ENCODE measurements around the gene CCNI. TPM values are rescaled to one million over a fixed set of nuclear protein-coding genes. Genes with fewer than 3 reads are reported as not detected.
A peak's percentile ranks its signal among the peaks of the same experiment; 100 is the strongest.

CCNI gene
- total RNA-seq, 6 experiments from 2014 or later: 54.3 to 87.7 (median 68.6) TPM

GRCh38 chr4:77121736-77122240, 46.0 kb upstream of the CCNI start:
- intact Hi-C loops (cut with DNase I): no loop called here
- no peak for TF ChIP-seq POLR2A (IDR thresholded peaks at IDR 0.05)
- no peak for TF ChIP-seq CTCF (IDR thresholded peaks at IDR 0.05)
- DNase-seq (no peak), ATAC-seq (peak in 1 of 4 donors; percentile 22)
- Histone ChIP-seq H3K27ac (no peak overlapping the region), H3K4me3 (no peak overlapping the region), H3K36me3 (no peaks in the 10 kb centered on the region), H3K4me1 (no peaks in the 10 kb centered on the region), H3K9me3 (no peaks in the 10 kb centered on the region), H3K27me3 (no peaks in the 10 kb centered on the region)
- 75% methylated on average over 2 of the region's 5 CpGs for WGBS (ENCODE audit: insufficient coverage, low coverage, low lambda C conversion rate, missing lambda C conversion rate)

GRCh38 chr4:77120886-77121508, 45.2 kb upstream of the CCNI start:
- ATAC-seq: no peak

DNA sequence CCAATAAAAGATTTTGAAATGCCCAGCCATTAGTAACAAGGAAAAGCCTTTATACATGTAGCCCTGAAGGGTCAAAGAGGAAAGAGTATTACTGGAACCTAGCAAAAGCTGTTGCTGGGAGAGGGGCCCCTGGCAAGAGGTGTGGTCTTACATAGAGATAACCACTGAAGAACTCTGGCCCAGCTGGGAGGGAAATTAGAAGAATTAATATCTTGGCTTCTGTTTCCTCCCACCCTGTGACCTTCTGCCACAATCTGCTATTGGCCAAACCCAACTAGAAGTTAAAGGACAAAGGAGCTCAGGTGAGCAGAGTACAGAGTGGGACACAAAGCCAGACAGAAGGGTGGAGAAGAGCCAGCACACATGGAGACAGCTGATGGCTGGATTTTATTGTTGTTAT, 41.9 kb upstream of the CCNI start:
- ATAC-seq: no peak

More at GRCh38 chr4:77120886-77121508, 45.2 kb upstream of the CCNI start:
- Histone ChIP-seq H3K4me3 (no peak overlapping the region), H3K9me3 (no peaks in the 10 kb centered on the region), H3K4me1 (no peaks in the 10 kb centered on the region), H3K27me3 (no peaks in the 10 kb centered on the region), H3K27ac (no peak overlapping the region), H3K36me3 (no peaks in the 10 kb centered on the region)
- intact Hi-C loops (cut with DNase I): no loop called here
- TF ChIP-seq CTCF (IDR thresholded peaks at IDR 0.05) (no peak), POLR2A (IDR thresholded peaks at IDR 0.05) (no peak)
- DNase-seq: no peak
- WGBS (ENCODE audit: insufficient coverage, low coverage, low lambda C conversion rate, missing lambda C conversion rate): 89% methylated on average over 1 of the region's 8 CpGs

DNA sequence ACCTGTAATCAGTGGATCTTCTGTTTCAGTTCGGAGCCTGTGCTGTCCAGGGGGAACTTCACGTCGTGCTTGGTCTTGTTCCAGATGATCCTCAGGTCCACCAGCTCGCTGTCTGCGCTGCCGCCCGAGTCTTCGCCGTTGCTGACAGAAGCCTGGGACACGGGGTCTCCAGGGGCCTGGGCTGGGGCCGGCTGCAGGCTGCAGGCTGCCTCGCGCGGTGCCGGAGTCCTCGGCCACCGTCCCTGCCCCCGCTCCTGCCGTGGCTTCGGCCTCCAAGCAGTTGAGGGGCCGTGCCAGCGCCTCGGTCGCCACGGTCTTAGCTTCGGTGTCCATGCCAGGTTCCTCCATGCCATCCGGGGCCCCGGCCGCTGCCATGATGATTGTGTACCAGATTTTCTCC, 37.3 kb upstream of the CCNI start:
- Histone ChIP-seq H3K36me3 (no peaks in the 10 kb centered on the region), H3K27ac (no peak overlapping the region), H3K27me3 (no peaks in the 10 kb centered on the region), H3K4me1 (no peaks in the 10 kb centered on the region), H3K9me3 (no peaks in the 10 kb centered on the region), H3K4me3 (no peak overlapping the region)
- no peak for TF ChIP-seq POLR2A (IDR thresholded peaks at IDR 0.05)
- no peak for TF ChIP-seq CTCF (IDR thresholded peaks at IDR 0.05)
- WGBS (ENCODE audit: insufficient coverage, low coverage, low lambda C conversion rate, missing lambda C conversion rate): 100% methylated on average over 2 of the region's 29 CpGs
- peak in 1 of 4 donors; percentile 38 for ATAC-seq
- intact Hi-C loops (cut with DNase I): no loop called here
- no peak for DNase-seq

More for the DNA sequence above, 41.9 kb upstream of the CCNI start:
- intact Hi-C loops (cut with DNase I): no loop called here
- Histone ChIP-seq H3K27ac (no peak overlapping the region), H3K27me3 (no peaks in the 10 kb centered on the region), H3K4me1 (no peaks in the 10 kb centered on the region), H3K9me3 (no peaks in the 10 kb centered on the region), H3K4me3 (no peak overlapping the region), H3K36me3 (no peaks in the 10 kb centered on the region)
- no peak for DNase-seq
- TF ChIP-seq CTCF (IDR thresholded peaks at IDR 0.05) (no peak), POLR2A (IDR thresholded peaks at IDR 0.05) (no peak)
